T-helper 1 cell treated with Interleukin-12 subunit alpha and Interleukin-12 subunit beta and Interleukin-4 antibody, amounts not matched to agents 30 μg/mL and 1 μg/mL, for 36 hours (primary cell): Measurements from ENCODE around the gene BPHL.

Experiments used
- H3K27ac Mint-ChIP-seq: one replicate; pipeline ENCODE4 v1.8.0; 2021; ENCODE audit warnings: mild to moderate bottlenecking, mixed read lengths
- H3K27me3 Mint-ChIP-seq: one replicate; pipeline ENCODE4 v1.8.0; 2021; ENCODE audit warnings: low read depth, mixed read lengths
- H3K36me3 Mint-ChIP-seq: one replicate; pipeline ENCODE4 v1.8.0; 2021; ENCODE audit warnings: low read depth, mixed read lengths
- H3K4me1 Mint-ChIP-seq: one replicate; pipeline ENCODE4 v1.8.0; 2021; ENCODE audit warnings: low read depth, mixed read lengths
- H3K4me3 Mint-ChIP-seq: one replicate; pipeline ENCODE4 v1.8.0; 2021; ENCODE audit warnings: mild to moderate bottlenecking, moderate library complexity, mixed read lengths
- H3K9me3 Mint-ChIP-seq: one replicate; pipeline ENCODE4 v1.8.0; 2021; ENCODE audit warnings: mixed read lengths

BPHL gene

GRCh38 chr6:3094815-3095214 is 23.7 kb upstream of the BPHL start:
- H3K36me3 Mint-ChIP-seq: peaks cover 29% of the 10 kb centered on the region
- H3K27me3 Mint-ChIP-seq: no peaks in the 10 kb centered on the region
- H3K27ac Mint-ChIP-seq: no peak overlapping the region
- no peaks in the 10 kb centered on the region for H3K9me3 Mint-ChIP-seq
- H3K4me1 Mint-ChIP-seq: peaks cover 1% of the 10 kb centered on the region
- no peak overlapping the region for H3K4me3 Mint-ChIP-seq

DNA sequence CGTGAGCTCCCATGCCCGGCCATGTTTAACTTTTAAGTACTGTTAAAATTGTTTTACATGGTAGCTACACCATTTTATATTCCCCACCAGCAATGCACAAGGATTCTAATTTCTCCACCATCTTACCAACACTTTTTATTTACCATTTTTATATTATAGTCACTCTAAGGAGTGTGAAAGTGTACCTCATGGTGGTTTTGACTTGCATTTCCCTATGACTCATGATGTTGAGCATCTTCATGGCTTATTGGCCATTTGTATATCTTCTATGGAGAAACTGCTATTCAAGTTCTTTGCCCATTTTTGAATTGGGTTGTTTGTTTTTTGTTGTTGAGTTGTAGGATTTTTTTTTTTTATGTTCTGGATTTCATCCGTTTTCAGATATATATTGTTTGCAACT is 15.6 kb upstream of the BPHL start:
- H3K9me3 Mint-ChIP-seq: no peaks in the 10 kb centered on the region
- peaks cover 2% of the 10 kb centered on the region for H3K4me1 Mint-ChIP-seq
- no peaks in the 10 kb centered on the region for H3K27me3 Mint-ChIP-seq
- peaks cover 45% of the 10 kb centered on the region for H3K36me3 Mint-ChIP-seq
- H3K27ac Mint-ChIP-seq: no peak overlapping the region
- no peak overlapping the region for H3K4me3 Mint-ChIP-seq

DNA sequence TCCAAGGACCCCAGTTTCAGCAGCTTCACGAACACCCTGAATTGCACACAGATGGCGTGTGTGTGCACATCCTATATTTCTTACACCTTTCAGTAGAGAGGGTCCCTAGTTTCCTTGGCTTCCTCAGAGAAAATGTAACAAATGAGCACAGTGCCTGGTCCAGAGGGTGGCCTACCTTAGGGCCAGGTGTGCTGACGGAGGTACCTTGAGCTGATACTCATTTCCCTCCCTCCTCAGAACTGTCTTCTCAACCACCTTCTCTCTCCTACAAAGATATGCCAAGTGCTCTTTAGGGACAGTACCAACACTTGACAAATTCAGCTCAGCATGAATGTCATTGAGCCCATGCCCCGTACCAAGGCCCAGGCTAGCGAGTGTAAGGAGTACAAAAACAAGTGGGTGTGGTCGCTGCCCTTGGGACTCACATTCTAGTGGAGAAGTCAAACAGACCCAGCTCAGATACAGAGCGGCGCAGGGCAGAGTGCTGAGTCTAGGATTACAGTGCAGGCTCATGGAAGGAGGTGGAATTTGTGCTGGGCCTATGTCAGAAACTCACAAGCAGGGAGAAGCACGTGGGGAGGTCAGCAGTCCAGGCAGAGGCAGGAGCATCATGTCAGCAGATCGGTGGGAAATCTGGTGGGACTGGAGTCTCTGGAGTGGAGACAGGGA is 9.6 kb upstream of the BPHL start:
- H3K4me3 Mint-ChIP-seq: no peak overlapping the region
- H3K9me3 Mint-ChIP-seq: no peaks in the 10 kb centered on the region
- H3K4me1 Mint-ChIP-seq: peaks cover 9% of the 10 kb centered on the region
- peak overlapping the region; percentile 42 for H3K27ac Mint-ChIP-seq
- peaks cover 44% of the 10 kb centered on the region for H3K36me3 Mint-ChIP-seq
- no peaks in the 10 kb centered on the region for H3K27me3 Mint-ChIP-seq

GRCh38 chr6:3109761-3110160 is 8.8 kb upstream of the BPHL start:
- Mint-ChIP-seq H3K4me3 (no peak overlapping the region), H3K9me3 (no peaks in the 10 kb centered on the region), H3K27ac (no peak overlapping the region), H3K27me3 (no peaks in the 10 kb centered on the region), H3K4me1 (peaks cover 9% of the 10 kb centered on the region), H3K36me3 (peaks cover 40% of the 10 kb centered on the region)

DNA sequence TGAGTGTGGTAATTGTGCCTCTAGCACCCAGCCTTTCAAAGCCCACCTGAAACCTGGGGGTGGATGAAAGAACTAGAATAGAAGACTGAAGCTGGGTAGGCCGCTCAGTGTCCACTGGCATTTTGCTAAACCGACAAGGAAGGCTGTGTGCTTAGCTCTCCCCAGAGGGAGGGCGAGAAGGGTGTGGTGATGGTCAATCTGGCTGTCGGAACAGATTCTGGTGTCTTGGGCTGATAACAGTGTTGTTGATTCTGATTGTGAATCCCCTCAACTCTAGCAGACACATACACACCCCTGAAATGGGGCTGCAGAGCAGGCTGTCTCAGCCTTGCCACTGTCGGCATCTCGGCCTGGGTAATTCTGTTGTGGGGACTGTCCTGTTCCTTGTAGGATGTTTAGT is 4.1 kb upstream of the BPHL start:
- H3K27ac Mint-ChIP-seq: no peak overlapping the region
- no peaks in the 10 kb centered on the region for H3K9me3 Mint-ChIP-seq
- peaks cover 20% of the 10 kb centered on the region for H3K36me3 Mint-ChIP-seq
- no peaks in the 10 kb centered on the region for H3K27me3 Mint-ChIP-seq
- H3K4me1 Mint-ChIP-seq: peaks cover 17% of the 10 kb centered on the region
- no peak overlapping the region for H3K4me3 Mint-ChIP-seq

GRCh38 chr6:3117912-3118352 is 579 bp upstream of the BPHL start:
- Mint-ChIP-seq H3K27ac (peak overlapping the region; percentile 91), H3K9me3 (no peaks in the 10 kb centered on the region), H3K4me3 (peak overlapping the region; percentile 86), H3K4me1 (peaks cover 17% of the 10 kb centered on the region), H3K27me3 (no peaks in the 10 kb centered on the region), H3K36me3 (peaks cover 7% of the 10 kb centered on the region)

- Mint-ChIP-seq H3K27ac (peak overlapping the region; percentile 49), H3K27me3 (peaks cover 4% of the 10 kb centered on the region), H3K4me1 (peaks cover 15% of the 10 kb centered on the region), H3K36me3 (peaks cover 6% of the 10 kb centered on the region), H3K4me3 (peak overlapping the region; percentile 86), H3K9me3 (no peaks in the 10 kb centered on the region)
Observed at GRCh38 chr6:3119040-3119723, 671 bp downstream of the BPHL start.

DNA sequence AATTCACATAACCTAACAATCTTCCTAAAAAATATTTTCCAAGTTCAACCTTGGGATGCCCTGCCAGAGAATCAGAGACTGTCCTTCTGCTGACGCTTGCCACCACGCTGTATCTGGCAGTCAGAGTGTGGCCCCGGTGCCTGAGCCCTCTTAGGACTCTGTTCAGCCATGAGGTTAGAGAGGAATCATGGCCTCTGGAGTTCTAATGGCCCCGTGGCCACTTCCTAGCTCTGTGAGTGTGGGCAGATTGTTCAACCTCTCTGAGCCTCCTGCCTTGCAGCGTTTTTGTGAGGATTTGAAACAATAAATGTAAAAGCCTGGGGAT is 2.2 kb downstream of the BPHL start:
- Mint-ChIP-seq H3K27me3 (peaks cover 4% of the 10 kb centered on the region), H3K4me1 (peaks cover 15% of the 10 kb centered on the region), H3K36me3 (peaks cover 2% of the 10 kb centered on the region), H3K9me3 (no peaks in the 10 kb centered on the region), H3K4me3 (no peak overlapping the region), H3K27ac (no peak overlapping the region)

DNA sequence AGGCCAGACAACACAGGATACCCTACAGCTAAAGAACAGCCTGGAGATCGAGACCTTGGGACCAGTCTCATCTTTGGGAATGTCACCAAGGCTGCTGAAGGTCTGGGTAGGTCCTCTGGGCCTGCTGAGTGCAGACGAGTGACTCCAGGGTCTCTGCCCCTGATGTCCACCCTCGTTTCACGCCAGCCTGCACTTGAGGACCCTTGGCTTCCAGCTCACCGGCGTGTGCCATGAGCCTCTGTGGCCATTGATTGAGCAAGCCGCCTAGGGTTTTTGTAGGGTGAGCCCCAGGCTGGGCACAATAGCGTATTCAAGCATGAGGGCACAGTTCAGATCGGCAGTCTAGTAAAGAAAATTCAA is 4.3 kb downstream of the BPHL start:
- Mint-ChIP-seq H3K36me3 (no peaks in the 10 kb centered on the region), H3K27ac (no peak overlapping the region), H3K4me3 (no peak overlapping the region), H3K9me3 (no peaks in the 10 kb centered on the region), H3K27me3 (peaks cover 4% of the 10 kb centered on the region), H3K4me1 (peaks cover 11% of the 10 kb centered on the region)

- Mint-ChIP-seq H3K27ac (no peak overlapping the region), H3K9me3 (no peaks in the 10 kb centered on the region), H3K4me1 (peaks cover 2% of the 10 kb centered on the region), H3K27me3 (peaks cover 4% of the 10 kb centered on the region), H3K36me3 (no peaks in the 10 kb centered on the region), H3K4me3 (no peak overlapping the region)
Observed at GRCh38 chr6:3124667-3125066, 6.2 kb downstream of the BPHL start.

DNA sequence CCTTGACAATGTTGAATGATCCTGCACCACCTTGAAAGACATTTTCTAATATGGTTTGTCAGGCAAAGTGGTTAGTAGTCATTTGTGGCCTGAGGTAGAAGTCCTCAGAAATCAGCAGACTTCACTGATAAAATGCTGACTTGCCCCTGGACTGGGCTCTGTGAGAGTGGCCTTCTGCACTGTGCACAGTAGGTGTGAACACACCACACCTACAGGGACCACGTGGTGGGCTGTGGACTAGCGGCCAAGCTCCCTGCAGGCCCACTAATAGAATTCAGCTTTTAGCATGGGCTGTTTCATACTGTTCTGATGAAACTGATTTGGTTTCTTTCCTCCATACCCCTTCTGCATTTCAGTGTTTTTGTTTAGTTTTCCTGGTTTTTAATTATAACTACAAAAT is 7.3 kb downstream of the BPHL start:
- Mint-ChIP-seq H3K4me3 (no peak overlapping the region), H3K4me1 (peaks cover 2% of the 10 kb centered on the region), H3K27ac (no peak overlapping the region), H3K36me3 (no peaks in the 10 kb centered on the region), H3K27me3 (peaks cover 4% of the 10 kb centered on the region), H3K9me3 (no peaks in the 10 kb centered on the region)

GRCh38 chr6:3128356-3129108 is 10.0 kb downstream of the BPHL start:
- no peaks in the 10 kb centered on the region for H3K36me3 Mint-ChIP-seq
- H3K4me1 Mint-ChIP-seq: peaks cover 2% of the 10 kb centered on the region
- no peak overlapping the region for H3K27ac Mint-ChIP-seq
- no peaks in the 10 kb centered on the region for H3K9me3 Mint-ChIP-seq
- H3K4me3 Mint-ChIP-seq: no peak overlapping the region
- peaks cover 2% of the 10 kb centered on the region for H3K27me3 Mint-ChIP-seq

GRCh38 chr6:3131695-3132094 is 13.2 kb downstream of the BPHL start:
- H3K9me3 Mint-ChIP-seq: no peaks in the 10 kb centered on the region
- no peak overlapping the region for H3K27ac Mint-ChIP-seq
- no peaks in the 10 kb centered on the region for H3K36me3 Mint-ChIP-seq
- H3K27me3 Mint-ChIP-seq: no peaks in the 10 kb centered on the region
- H3K4me1 Mint-ChIP-seq: no peaks in the 10 kb centered on the region
- H3K4me3 Mint-ChIP-seq: no peak overlapping the region

DNA sequence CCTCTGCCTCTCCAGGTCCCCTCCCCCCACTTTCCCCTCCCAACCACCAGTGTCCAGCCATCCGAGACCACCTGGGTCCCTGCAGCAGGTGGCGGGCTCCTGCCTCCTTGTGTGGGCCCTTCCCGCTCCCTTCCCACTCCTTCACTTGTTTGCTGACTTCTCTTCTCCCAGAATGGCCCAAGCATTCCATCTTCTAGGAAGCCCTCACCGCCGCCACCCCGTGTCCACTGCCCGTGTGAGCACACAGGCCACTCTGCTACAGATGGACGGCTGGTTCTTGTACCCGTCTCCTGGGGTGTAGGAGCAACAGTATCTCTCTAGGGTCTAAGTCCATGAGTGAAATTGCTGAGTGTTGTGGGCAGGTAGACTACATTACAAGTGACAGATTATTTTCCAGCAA is 15.0 kb downstream of the BPHL start:
- no peaks in the 10 kb centered on the region for H3K9me3 Mint-ChIP-seq
- H3K4me3 Mint-ChIP-seq: no peak overlapping the region
- no peaks in the 10 kb centered on the region for H3K4me1 Mint-ChIP-seq
- no peaks in the 10 kb centered on the region for H3K36me3 Mint-ChIP-seq
- no peak overlapping the region for H3K27ac Mint-ChIP-seq
- H3K27me3 Mint-ChIP-seq: no peaks in the 10 kb centered on the region

DNA sequence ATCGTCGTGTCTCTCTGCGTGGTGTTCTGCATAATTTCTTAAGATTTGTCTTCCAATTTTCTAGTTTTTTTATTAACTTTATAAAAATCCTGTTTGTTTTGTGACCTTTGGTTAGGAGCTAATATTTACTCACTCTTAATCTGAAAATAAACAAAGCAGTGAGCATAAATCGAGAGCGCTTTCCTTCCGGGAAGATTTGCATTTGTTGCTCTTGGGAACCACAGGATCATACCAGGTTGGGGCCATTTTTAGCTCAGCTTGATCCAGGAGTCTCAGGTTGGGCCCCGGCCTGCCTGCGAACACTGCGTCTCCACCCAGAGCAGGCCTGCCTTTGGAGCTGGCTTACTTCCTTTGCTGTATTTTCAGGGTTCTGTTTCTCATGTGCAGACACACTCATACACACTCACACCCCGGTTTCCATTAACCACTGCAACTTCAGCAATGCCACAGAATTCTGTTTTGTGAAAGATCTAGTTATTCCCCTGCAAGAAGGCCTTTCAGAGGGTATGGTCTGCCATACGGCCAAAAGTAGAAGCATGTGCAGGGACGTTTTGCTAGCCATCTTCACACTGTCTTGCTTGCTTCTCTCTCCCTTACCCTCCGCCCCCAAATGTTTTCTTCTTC is 17.3 kb downstream of the BPHL start:
- Mint-ChIP-seq H3K4me1 (no peaks in the 10 kb centered on the region), H3K27me3 (no peaks in the 10 kb centered on the region), H3K4me3 (no peak overlapping the region), H3K36me3 (peaks cover 2% of the 10 kb centered on the region), H3K9me3 (no peaks in the 10 kb centered on the region), H3K27ac (no peak overlapping the region)
